Heart right ventricle (tissue), 16 donors: Measurements from ENCODE around the gene DYSF. TPM values are rescaled to one million over a fixed set of nuclear protein-coding genes. Genes with fewer than 3 reads are reported as not detected.

Experiments used
- ATAC-seq, 8 donors: fragments of 200-7000 bp; cut with Tn5 transposase; one replicate each; pipeline ENCODE4 v1.9.1; 2020; ENCODE audit warnings: mild to moderate bottlenecking in 8 of 8, moderate library complexity in 8 of 8, moderate number of reproducible peaks in 1 of 8
- DNase-seq, 2 donors: peaks; one replicate each; pipeline ENCODE4 v3.0.0-alpha.2; 2020
- H3K27ac ChIP-seq, 10 donors: fragments of 200-600 bp; sonication (generic) in 2 of 10; one replicate each; pipeline versions ENCODE4 v1.5.0 to v1.8.0; 2020 to 2022; ENCODE audit warnings: mild to moderate bottlenecking in 3 of 10
- H3K27me3 ChIP-seq, 7 donors: fragments of 200-600 bp; one replicate each; pipeline ENCODE4 v1.8.0; 2021 to 2022; ENCODE audit warnings: mild to moderate bottlenecking in 2 of 7
- H3K36me3 ChIP-seq, 9 donors: fragments of 200-600 bp; sonication (generic) in 1 of 9; one replicate each; pipeline versions ENCODE4 v1.5.0 to v1.8.0; 2020 to 2022; ENCODE audit warnings: mild to moderate bottlenecking in 2 of 9
- H3K4me1 ChIP-seq, 9 donors: fragments of 200-600 bp; sonication (generic) in 1 of 9; one replicate each; pipeline versions ENCODE4 v1.5.0 to v1.8.0; 2020 to 2022; ENCODE audit warnings: mild to moderate bottlenecking in 4 of 9
- H3K4me3 ChIP-seq, 10 donors: fragments of 200-600 bp; sonication (generic) in 2 of 10; one replicate each; pipeline versions ENCODE4 v1.5.0 to v1.8.0; 2020 to 2022; ENCODE audit warnings: mild to moderate bottlenecking in 7 of 10, moderate library complexity in 2 of 10
- H3K9me3 ChIP-seq, 11 donors: fragments of 200-600 bp in 10 of 11; sonication (generic) in 2 of 11; one replicate each; pipeline versions ENCODE4 v1.5.0 to v1.8.0; 2013 to 2022; ENCODE audit warnings: mild to moderate bottlenecking in 2 of 11, control low read depth in 1 of 11, moderate library complexity in 1 of 11
- WGBS, 2 donors: extraction: QIAGEN DNeasy Blood & Tissue Kit; methylation state at CpG; one replicate each; pipeline ENCODE4 v1.1.7; 2013; ENCODE audit warnings: inconsistent platforms in 1 of 2; 5-methylcytosine and 5-hydroxymethylcytosine counted together
- intact Hi-C, 10 donors: fragments of 100-400 bp; cut with DNase I; formaldehyde crosslinking; loops; one replicate each; pipeline versions ENCODE4 v1.11.1 to v1.14.2; 2022
- polyA plus RNA-seq, 2 donors: library from polyadenylated mRNA; stranded (reverse); fragments of 200-250 nt; gene quantifications; one replicate each; pipeline ENCODE4 v1.2.3, GENCODE V29; 2013
- total RNA-seq, 10 donors: library from RNA; stranded (reverse); fragmentation: NEBNext Ultra II Directional in 3 of 10; extraction: Animal tissue kit (Norgen Biotek cat#: 25700) in 3 of 10; gene quantifications; one replicate each; pipeline versions ENCODE4 v1.2.1 to v1.2.4, GENCODE V29; 2021 to 2023
- TF ChIP-seq, protein P1 (sequence below), 9 donors: fragments of 200-600 bp; sonication (generic) in 2 of 9; IDR thresholded peaks; one replicate each; pipeline versions ENCODE4 v1.5.0 to v1.8.0; 2021 to 2022; ENCODE audit warnings: antibody characterized with exemption in 9 of 9, mild to moderate bottlenecking in 5 of 9, moderate library complexity in 1 of 9
- donor health status: Arrhythmogenic right ventricular cardiomyopathy.
- donor health status: ischemic (EF 13 %, LVEDD 7.1; RV severe dilation, severe dysfunction).
- donor health status: healthy with polysubstance abuse.
- donor health status: DM: no; HTN: yes; CAD: no.
- donor health status: DM: no; HTN: no; CAD: no.
- donor health status: ischemic (EF 25% LVEDD 6.9; RV normal size, moderate dysfunction).
- donor health status: ischemic (EF 25% LVEDD 5.7; RV mildly dilated, moderate dysfunction).
- donor health status: healthy.
- donor health status: DM: yes; HTN: yes; CAD: no.
- donor health status: Ischemic cardiomyopathy.
- donor health status: ischemic (EF 35%, LVEDD 5.7; RV mildly dilated, moderate dysfunction).
- donor health status: nonischemic (EF 11% LVEDD 7.7; RV severe dilation, severe dysfunction).
- donor health status: DM: yes; HTN: yes; CAD: no.
- donor health status: PGD.
- donor health status: ischemic (EF 29% LVEDD 5.4; RV normal size, mild dysfunction).
- donor health status: nonischemic (EF 23%, LVEDD 6.1; RV moderate dilation, normal function).

The DYSF gene
- total and polyA plus RNA-seq, 12 donors: 20.6 to 100 (median 64.8) TPM

DNA sequence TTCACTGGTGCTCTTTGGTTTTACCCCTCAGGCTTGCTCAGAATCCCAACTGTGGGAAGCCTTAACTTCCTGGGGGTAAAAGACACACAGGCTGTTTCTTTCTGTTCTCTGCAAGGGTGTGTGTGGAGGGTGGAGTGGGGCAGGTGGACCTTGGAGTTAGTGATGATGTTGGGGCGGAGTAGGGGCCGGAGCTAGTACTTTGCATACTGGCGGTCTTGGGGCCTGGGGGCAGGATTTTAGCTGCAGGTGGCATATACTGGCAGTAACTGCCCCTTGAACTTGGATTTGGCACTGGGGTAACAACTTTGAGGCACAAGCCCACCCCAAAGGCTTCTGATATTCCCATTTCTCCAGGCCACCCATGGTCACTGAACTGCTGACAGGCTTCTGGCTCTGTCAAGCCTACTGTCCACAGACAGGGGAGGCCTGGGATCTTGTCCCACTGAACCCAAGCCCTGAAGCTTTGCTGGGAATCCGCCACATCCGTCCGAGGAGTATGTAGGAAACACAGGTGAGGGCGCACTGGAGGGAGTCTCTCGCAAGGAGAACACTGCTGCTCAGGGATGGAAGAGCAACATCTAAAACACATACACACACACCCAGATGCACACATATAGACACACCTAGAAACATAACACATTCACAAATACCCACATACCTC is 258.9 kb downstream of the DYSF start:
- H3K27me3 ChIP-seq: no peaks in the 10 kb centered on the region
- WGBS, 2 donors: 96 to 98% methylated on average over 8 of the region's 8 CpGs
- H3K27ac ChIP-seq: no peak overlapping the region
- no peaks in the 10 kb centered on the region for H3K9me3 ChIP-seq
- DNase-seq (no peak), ATAC-seq (no peak)
- H3K36me3 ChIP-seq: no peaks in the 10 kb centered on the region
- intact Hi-C loops: loop anchor here in 1 of 10 donors (10.0 kb wide), 1 partner anchor 173 kb away; no protein-coding TSS in a partner anchor
- H3K4me1 ChIP-seq: peaks cover 11 to 52% (median 26%) of the 10 kb centered on the region in 9 donors
- TF ChIP-seq, protein P1, sequence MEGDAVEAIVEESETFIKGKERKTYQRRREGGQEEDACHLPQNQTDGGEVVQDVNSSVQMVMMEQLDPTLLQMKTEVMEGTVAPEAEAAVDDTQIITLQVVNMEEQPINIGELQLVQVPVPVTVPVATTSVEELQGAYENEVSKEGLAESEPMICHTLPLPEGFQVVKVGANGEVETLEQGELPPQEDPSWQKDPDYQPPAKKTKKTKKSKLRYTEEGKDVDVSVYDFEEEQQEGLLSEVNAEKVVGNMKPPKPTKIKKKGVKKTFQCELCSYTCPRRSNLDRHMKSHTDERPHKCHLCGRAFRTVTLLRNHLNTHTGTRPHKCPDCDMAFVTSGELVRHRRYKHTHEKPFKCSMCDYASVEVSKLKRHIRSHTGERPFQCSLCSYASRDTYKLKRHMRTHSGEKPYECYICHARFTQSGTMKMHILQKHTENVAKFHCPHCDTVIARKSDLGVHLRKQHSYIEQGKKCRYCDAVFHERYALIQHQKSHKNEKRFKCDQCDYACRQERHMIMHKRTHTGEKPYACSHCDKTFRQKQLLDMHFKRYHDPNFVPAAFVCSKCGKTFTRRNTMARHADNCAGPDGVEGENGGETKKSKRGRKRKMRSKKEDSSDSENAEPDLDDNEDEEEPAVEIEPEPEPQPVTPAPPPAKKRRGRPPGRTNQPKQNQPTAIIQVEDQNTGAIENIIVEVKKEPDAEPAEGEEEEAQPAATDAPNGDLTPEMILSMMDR (IDR thresholded peaks at IDR 0.05): no peak
- H3K4me3 ChIP-seq: no peak overlapping the region

DNA sequence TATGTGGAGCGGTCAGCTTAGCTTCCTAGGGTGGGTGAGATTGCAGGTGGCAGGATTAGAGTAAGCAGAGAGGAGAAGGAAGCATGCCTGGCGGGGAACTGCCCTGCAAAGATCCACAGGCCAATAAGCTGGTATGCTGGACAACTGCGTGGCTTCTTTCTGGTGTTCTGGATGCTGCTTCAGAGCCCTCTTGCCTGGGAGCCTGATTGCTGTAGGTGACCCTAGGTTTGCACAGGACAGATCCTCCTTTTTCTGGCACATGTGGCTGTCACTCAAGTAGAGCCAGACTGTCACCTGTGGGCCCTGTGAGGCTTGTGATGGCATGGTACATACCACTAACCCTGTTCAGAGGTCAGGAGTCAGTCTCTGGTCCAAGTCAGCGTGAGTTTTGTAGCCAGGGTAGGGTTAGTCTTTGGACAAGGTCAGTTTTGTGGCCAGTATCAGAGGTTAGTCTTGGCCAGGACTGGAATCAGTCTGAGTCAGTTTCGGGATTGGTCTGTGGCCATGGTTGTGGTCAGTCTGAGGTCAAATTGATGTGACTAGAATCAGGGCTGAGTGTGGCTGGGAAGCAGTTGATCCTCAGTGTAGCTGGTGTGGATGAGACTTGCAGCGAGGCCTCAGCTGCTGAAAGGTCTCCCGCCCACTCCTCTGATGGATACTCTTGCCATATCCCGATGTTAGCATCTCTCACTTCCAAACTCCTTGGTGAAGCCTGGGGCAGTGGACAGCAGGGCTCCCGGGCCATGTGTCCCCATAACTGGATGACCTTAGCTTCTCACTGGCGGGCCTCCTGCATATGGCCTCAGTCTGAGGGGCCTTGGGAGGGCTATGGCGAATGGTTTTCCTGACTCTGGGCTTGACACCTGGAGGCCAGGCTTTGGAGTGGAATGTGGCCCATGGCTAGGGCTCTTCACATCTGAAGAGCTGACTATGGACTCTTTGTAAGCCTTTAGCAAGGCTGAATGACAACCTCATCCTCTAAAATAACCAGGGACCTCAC is 260.5 kb downstream of the DYSF start:
- no peak for DNase-seq
- H3K27ac ChIP-seq: no peak overlapping the region

DNA sequence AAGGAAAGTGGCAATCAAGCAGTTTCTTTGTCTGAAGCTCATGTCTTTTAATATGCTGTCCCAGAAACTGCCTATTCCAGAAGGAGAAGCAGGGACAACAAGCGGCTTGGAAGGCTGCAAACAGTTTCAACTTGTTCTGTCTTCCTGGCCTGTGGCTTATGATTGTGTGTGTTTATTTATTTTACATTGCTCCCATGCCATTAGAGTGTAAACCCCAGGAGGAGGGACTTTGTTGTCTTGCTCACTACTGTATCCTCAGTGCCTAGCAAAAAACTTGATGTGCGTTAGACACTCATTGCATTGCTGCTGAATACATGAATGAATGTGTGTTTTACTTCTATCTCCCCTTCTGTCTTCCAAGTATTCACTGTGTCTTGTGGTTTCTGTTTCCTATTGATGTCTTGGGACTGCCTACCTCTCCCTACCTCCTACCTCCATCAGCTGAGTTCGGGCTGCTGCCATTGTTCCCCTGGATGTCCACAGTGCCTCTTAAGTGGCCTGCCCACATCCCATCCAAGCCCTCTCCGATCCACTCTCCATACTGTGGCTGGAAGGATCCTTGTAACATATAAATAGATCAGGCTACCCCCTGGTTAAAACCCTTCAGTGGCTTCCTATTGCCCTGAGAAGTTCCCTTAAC is 261.4 kb downstream of the DYSF start:
- Histone ChIP-seq H3K36me3 (no peaks in the 10 kb centered on the region), H3K9me3 (no peaks in the 10 kb centered on the region), H3K27ac (no peak overlapping the region), H3K4me3 (no peak overlapping the region), H3K27me3 (no peaks in the 10 kb centered on the region), H3K4me1 (peaks cover 25 to 73% (median 46%) of the 10 kb centered on the region in 9 donors)
- no peak for ATAC-seq
- intact Hi-C loops: loop anchor here in 1 of 10 donors (5.0 to 10.0 kb wide), 2 partner anchors 97 to 170 kb away; no protein-coding TSS in a partner anchor
- DNase-seq: no peak
- TF ChIP-seq, protein P1 (IDR thresholded peaks at IDR 0.05): no peak
- WGBS, 2 donors: 90 to 91% methylated on average over 4 of the region's 4 CpGs

More for the DNA sequence above, 260.5 kb downstream of the DYSF start:
- Histone ChIP-seq H3K4me1 (peaks cover 21 to 66% (median 42%) of the 10 kb centered on the region in 9 donors), H3K4me3 (no peak overlapping the region), H3K36me3 (no peaks in the 10 kb centered on the region), H3K27me3 (no peaks in the 10 kb centered on the region), H3K9me3 (no peaks in the 10 kb centered on the region)
- intact Hi-C loops: loop anchor here in 1 of 10 donors (10.0 kb wide), 1 partner anchor 171 kb away; no protein-coding TSS in a partner anchor
- TF ChIP-seq, protein P1 (IDR thresholded peaks at IDR 0.05): no peak
- WGBS, 2 donors: 94% methylated on average over 11 of the region's 11 CpGs
- no peak for ATAC-seq
